GM19099 (cell line): ENCODE results near the gene NANOG.

ENCODE experiments used
- POLR2A ChIP-seq: IDR thresholded peaks from 3 replicates; pipeline ENCODE4 v1.6.1; 2011; ENCODE audit warnings: low read depth; ENCODE audit not compliant: insufficient read length; ENCODE audit errors: extremely low read depth

The NANOG gene

DNA sequence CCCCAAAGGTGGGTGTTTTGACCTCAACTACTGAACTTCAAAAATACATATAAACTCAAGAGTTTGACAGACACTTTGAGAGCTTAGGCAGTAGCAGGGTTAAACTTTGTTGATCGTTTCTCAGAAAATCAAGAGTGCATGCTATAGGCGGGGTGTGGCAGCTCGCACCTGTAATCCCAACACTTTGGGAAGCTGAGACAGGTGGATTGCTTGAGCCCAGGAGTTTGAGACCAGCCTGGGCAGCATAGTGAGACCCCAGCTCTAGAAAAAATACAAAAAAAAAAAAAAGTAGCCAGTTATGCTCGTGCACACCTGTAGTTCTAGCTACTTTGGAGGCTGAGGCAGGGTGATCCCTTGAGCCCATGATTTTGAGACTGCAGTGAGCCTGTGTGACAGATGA lies 12.3 kb downstream of the NANOG start:
- no peak for TF ChIP-seq POLR2A

DNA sequence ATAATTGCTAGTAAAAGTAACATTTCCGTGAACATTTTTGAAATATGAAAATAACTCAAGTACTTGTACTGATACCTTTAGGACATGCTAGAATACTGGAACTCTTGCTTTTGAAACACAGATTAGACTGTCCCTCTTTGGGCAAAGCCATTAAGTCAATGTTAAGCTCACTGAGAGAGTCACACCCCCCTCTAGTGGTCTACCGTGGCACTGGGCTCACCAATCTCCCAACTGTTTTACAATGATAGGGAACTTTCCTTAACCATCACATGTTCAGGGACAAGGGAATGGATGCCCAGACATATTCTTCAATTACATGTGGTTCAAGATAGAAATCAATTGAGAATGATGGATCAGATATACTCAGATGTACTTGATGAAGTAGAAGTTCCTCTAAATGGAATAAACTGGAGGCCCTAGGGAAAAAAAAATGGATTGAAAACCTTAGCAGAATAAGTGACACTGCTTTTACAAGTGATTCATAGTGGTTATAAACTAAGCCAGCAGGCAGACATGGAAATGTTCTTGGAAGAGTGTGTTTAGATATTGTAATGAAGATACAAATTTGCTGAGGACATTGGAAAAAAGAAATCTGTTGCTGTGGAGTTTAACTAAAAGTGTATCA lies 17.8 kb downstream of the NANOG start:
- TF ChIP-seq POLR2A = no peak

DNA sequence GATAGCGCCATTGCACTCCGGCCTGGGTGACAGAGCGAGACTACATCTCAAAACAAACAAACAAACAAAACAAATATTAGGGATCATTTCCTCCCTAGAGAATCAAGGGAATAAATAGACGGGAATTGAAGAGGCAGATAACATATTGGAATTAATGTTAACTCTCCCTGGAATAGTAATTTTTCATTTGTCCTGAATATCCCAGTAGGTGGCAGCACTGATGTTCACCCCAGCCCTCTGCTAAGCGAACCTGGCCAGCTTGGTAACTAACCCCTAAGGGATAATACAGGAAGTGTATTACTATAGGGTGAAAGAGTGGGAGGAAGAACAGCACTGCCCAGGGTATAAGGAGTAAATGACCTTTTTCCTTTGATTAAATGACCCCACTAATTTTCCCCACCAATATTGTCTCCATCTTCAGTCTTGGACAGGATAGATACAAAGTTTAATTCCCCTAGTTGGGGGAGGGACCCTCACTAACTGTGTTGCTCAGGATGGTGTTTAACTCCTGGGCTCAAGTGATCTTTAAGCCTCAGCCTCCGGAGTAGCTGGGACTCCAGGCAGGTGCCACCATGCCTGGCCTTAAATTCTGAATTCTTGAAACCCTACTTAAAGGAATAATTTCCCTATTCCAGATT lies 43.0 kb downstream of the NANOG start:
- no peak for TF ChIP-seq POLR2A

DNA sequence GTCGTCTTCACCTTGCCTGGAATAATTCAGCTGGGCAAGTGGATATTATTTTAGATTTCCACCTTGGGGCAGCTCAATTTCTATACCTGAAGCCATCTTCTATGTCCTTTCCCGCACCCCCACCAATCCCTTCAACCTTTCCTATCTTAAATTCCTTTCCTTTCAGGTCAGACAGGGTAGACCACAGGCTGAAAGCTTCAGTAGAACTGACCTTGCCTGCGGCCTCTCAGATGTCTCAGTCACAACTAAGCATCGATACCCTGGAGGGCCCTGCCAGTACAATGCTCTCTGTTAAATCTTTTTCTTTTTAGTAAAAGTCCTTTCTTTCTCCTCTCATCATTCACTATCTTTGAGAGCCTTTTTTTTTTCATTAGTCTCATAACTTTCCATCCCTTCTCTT lies 44.6 kb downstream of the NANOG start:
- no peak for TF ChIP-seq POLR2A

DNA sequence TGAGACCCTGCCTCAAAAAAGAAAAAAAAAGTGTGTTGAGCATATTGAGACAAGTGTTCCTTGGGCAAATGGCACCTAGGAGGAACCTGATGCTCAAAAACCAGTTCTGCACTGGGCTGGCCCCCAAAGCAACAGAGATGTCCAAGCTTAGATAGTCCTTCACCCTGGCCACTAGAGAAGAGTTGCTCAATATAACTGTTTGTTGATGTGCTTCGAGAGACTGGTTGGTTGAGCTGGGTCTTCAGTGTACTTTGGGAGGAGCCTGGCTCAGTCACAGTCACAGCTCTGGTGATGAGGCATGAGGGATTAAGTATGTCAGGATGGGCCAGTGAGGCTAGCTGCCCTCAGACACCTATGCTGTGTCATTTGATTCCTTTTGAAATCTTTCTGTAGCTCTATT lies 45.5 kb downstream of the NANOG start:
- TF ChIP-seq POLR2A = no peak

DNA sequence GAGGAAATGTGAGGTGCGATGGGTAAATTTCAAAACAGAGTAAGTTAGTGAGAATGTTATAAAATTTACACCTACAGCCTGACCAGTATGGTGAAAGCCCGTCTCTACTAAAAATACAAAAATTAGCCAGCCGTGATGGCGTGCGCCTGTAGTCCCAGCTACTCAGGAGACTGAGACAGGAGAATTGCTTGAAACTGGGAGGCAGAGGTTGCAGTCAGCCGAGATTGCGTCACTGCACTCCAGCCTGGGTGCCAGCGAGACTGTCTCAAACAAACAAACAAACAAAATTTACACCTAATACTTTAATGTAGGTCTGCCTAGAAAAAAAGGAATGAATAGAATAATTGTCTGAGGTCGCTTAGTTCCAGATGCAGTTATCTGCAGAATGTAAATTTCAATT lies 45.9 kb downstream of the NANOG start:
- no peak for TF ChIP-seq POLR2A

DNA sequence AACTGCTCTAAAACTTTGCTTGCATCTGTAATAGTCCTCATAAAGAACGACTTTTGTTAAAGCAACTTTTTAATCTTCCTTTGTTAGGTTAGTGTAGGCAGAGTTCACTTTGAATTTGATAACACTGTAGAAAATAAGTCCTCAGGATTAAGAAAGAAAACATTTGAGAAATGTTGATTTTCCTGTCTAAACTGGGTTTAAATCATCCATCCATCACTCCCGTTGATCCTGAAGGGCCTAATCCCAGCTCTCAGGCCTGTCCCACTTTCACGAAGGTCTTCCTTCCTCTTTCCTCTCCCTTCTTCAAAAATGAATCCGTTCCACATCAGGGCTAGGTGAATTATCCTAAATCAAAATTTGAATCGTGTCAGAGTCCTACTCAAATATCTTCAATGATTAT lies 46.6 kb downstream of the NANOG start:
- TF ChIP-seq POLR2A = no peak

DNA sequence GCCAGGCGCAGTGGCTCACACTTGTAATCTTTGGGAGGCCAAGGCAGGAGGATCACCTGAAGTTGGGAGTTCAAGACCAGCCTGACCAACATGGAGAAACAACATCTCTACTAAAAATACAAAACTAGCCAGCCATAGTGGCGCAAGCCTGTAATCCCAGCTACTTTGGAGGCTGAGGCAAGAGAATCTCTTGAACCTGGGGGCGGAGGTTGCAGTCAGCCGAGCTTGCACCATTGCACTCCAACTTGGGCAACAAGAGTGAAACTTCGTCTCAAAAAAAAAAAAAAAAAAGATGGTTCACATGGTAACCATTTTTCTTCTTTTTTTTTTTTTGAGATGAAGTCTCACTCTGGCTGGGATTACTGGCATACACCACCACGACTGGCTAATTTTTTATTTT lies 48.2 kb downstream of the NANOG start:
- no peak for TF ChIP-seq POLR2A

DNA sequence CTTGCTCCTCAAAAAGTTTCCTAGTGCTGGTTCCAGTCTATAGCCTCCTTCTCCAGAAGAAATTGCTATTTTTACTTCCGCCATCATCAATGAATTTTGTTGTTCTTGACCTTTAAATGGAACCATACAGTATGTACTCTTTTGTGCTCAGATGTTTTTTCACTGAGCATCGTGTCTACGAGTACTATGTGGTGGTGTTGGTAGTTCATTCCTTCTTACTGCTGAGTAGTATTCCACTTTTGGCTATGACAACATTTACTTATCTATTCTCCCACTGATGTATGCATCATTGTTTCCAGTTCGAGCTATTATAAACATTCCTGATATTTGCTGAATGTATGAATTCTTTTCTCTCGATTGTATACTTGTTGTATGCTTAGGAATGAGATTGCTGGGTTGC lies 54.9 kb downstream of the NANOG start:
- TF ChIP-seq POLR2A = no peak
